HEK293 (cell line): ENCODE results near the gene TP53I3.
A peak's percentile ranks its signal among the peaks of the same experiment; 100 is the strongest.

Source experiments
- ATF2 ChIP-seq: fragments of 450-650 bp; formaldehyde crosslinking; IDR thresholded peaks from 2 replicates; pipeline ENCODE4 v1.5.1; 2016; ENCODE audit warnings: missing biosample characterization, missing genetic modification characterization, low read depth
- HIC1 ChIP-seq: fragments of 450-650 bp; formaldehyde crosslinking; IDR thresholded peaks from 2 replicates; pipeline ENCODE4 v1.5.1; 2016; ENCODE audit warnings: missing biosample characterization, missing genetic modification characterization
- HOXD13 ChIP-seq: sonication (generic); formaldehyde crosslinking; IDR thresholded peaks from 2 replicates; pipeline ENCODE4 v1.8.0; 2022; ENCODE audit warnings: missing genetic modification reagents, borderline replicate concordance
- KLF9 ChIP-seq: fragments of 450-650 bp; formaldehyde crosslinking; IDR thresholded peaks from 2 replicates; pipeline ENCODE4 v1.5.1; 2016; ENCODE audit warnings: missing biosample characterization, missing genetic modification characterization, low read depth
- PRDM10 ChIP-seq: fragments of 450-650 bp; formaldehyde crosslinking; IDR thresholded peaks from 2 replicates; pipeline ENCODE4 v1.5.1; 2016; ENCODE audit warnings: missing biosample characterization, missing genetic modification characterization
- SCRT1 ChIP-seq: fragments of 450-650 bp; formaldehyde crosslinking; IDR thresholded peaks from 2 replicates; pipeline ENCODE4 v1.5.1; 2016; ENCODE audit warnings: missing biosample characterization, missing genetic modification characterization, borderline replicate concordance
- SP3 ChIP-seq: fragments of 450-650 bp; formaldehyde crosslinking; IDR thresholded peaks from 2 replicates; pipeline ENCODE4 v1.5.1; 2016; ENCODE audit warnings: missing biosample characterization, missing genetic modification characterization
- YY1 ChIP-seq: fragments of 450-650 bp; formaldehyde crosslinking; IDR thresholded peaks from 2 replicates; pipeline ENCODE4 v1.5.1; 2018; ENCODE audit warnings: missing biosample characterization, missing genetic modification characterization
- ZBTB10 ChIP-seq: fragments of 450-650 bp; formaldehyde crosslinking; IDR thresholded peaks from 2 replicates; pipeline ENCODE4 v1.5.1; 2016; ENCODE audit warnings: missing biosample characterization, missing genetic modification characterization
- ZFP3 ChIP-seq: fragments of 450-650 bp; formaldehyde crosslinking; IDR thresholded peaks from 2 replicates; pipeline ENCODE4 v1.5.1; 2016; ENCODE audit warnings: low read depth, missing biosample characterization, missing genetic modification characterization
- ZNF157 ChIP-seq: fragments of 450-650 bp; formaldehyde crosslinking; IDR thresholded peaks from 2 replicates; pipeline ENCODE4 v1.5.1; 2016; ENCODE audit warnings: missing biosample characterization, missing genetic modification characterization
- ZNF24 ChIP-seq: fragments of 450-650 bp; formaldehyde crosslinking; IDR thresholded peaks from 2 replicates; pipeline ENCODE4 v1.5.1; 2016; ENCODE audit warnings: missing biosample characterization, missing genetic modification characterization
- ZNF280C ChIP-seq: fragments of 450-650 bp; formaldehyde crosslinking; IDR thresholded peaks from 2 replicates; pipeline ENCODE4 v1.5.1; 2016; ENCODE audit warnings: missing biosample characterization, missing genetic modification characterization
- ZNF292 ChIP-seq: fragments of 450-650 bp; formaldehyde crosslinking; IDR thresholded peaks from 2 replicates; pipeline ENCODE4 v1.5.1; 2016; ENCODE audit warnings: low read depth, missing biosample characterization, missing genetic modification characterization, borderline replicate concordance
- ZNF37A ChIP-seq: fragments of 450-650 bp; IDR thresholded peaks from 2 replicates; pipeline ENCODE4 v1.5.1; 2018; ENCODE audit warnings: missing biosample characterization, missing genetic modification characterization
- ZNF394 ChIP-seq: fragments of 450-650 bp; formaldehyde crosslinking; IDR thresholded peaks from 2 replicates; pipeline ENCODE4 v1.5.1; 2016; ENCODE audit warnings: missing biosample characterization, missing genetic modification characterization, mild to moderate bottlenecking, moderate library complexity, borderline replicate concordance
- ZNF501 ChIP-seq: fragments of 450-650 bp; formaldehyde crosslinking; IDR thresholded peaks from 2 replicates; pipeline ENCODE4 v1.5.1; 2016; ENCODE audit warnings: missing biosample characterization, missing genetic modification characterization
- ZNF585B ChIP-seq: fragments of 450-650 bp; formaldehyde crosslinking; IDR thresholded peaks from 2 replicates; pipeline ENCODE4 v1.5.1; 2016; ENCODE audit warnings: missing biosample characterization, missing genetic modification characterization
- ZNF654 ChIP-seq: fragments of 450-650 bp; formaldehyde crosslinking; IDR thresholded peaks from 2 replicates; pipeline ENCODE4 v1.5.1; 2016; ENCODE audit warnings: low read depth, missing biosample characterization, missing genetic modification characterization
- ZNF660 ChIP-seq: fragments of 450-650 bp; IDR thresholded peaks from 2 replicates; pipeline ENCODE4 v1.5.1; 2018; ENCODE audit warnings: missing biosample characterization, mild to moderate bottlenecking, missing genetic modification characterization
- ZNF664 ChIP-seq: fragments of 450-650 bp; formaldehyde crosslinking; IDR thresholded peaks from 2 replicates; pipeline ENCODE4 v1.5.1; 2016; ENCODE audit warnings: missing biosample characterization, missing genetic modification characterization
- ZNF768 ChIP-seq: fragments of 450-650 bp; formaldehyde crosslinking; IDR thresholded peaks from 2 replicates; pipeline ENCODE4 v1.5.1; 2018; ENCODE audit warnings: missing biosample characterization, mild to moderate bottlenecking, missing genetic modification characterization
- ZSCAN18 ChIP-seq: fragments of 450-650 bp; formaldehyde crosslinking; IDR thresholded peaks from 2 replicates; pipeline ENCODE4 v1.5.1; 2016; ENCODE audit warnings: missing biosample characterization, missing genetic modification characterization
- ZSCAN23 ChIP-seq: fragments of 450-650 bp; formaldehyde crosslinking; IDR thresholded peaks from 2 replicates; pipeline ENCODE4 v1.5.1; 2016; ENCODE audit warnings: missing biosample characterization, missing genetic modification characterization

TP53I3 gene

GRCh38 chr2:24075915-24076848 lies 8.5 kb downstream of the TP53I3 start, which contains the start of gene SF3B6 (continued):
- no peak for TF ChIP-seq HIC1 (tag by site-specific recombination)
- no peak for TF ChIP-seq ZBTB10
- TF ChIP-seq ZNF24: peak; percentile 77; the same call in 1 of the 2 replicates
- TF ChIP-seq HOXD13 (CRISPR knock-in tag): no peak
- TF ChIP-seq YY1 (tag by site-specific recombination): 0 out of 2 replicates have a peak, but pooled peaks have one; percentile 42
- TF ChIP-seq SP3 (tag by site-specific recombination): peak; percentile 95
- TF ChIP-seq ZNF501: peak; percentile 85
- TF ChIP-seq ZSCAN18 (tag by site-specific recombination): no peak
- no peak for TF ChIP-seq ZNF292 (tag by site-specific recombination)
- no peak for TF ChIP-seq ZNF664 (tag by site-specific recombination)
- TF ChIP-seq ZNF157 (tag by site-specific recombination): no peak
- TF ChIP-seq ZFP3 (tag by site-specific recombination): no peak
- peak; percentile 70 for TF ChIP-seq ATF2 (tag by site-specific recombination)
- TF ChIP-seq ZNF654 (tag by site-specific recombination): no peak
- TF ChIP-seq PRDM10 (tag by site-specific recombination): peak; percentile 71
- no peak for TF ChIP-seq ZNF585B (tag by site-specific recombination)
- peak; percentile 83 for TF ChIP-seq KLF9
- TF ChIP-seq ZNF37A (tag by site-specific recombination): no peak
- no peak for TF ChIP-seq ZNF768 (tag by site-specific recombination)
- 0 out of 2 replicates have a peak, but pooled peaks have one; percentile 26 for TF ChIP-seq ZSCAN23 (tag by site-specific recombination)
- TF ChIP-seq ZNF660 (tag by site-specific recombination): peak; percentile 97
- TF ChIP-seq SCRT1: no peak
- no peak for TF ChIP-seq ZNF280C (tag by site-specific recombination)
- peak; percentile 61 for TF ChIP-seq ZNF394
